CD4-positive, alpha-beta T cell treated with Interleukin-17A for 4 hours (primary cell): Measurements from ENCODE around the gene PHLPP1.
"Not testable (repeated sequence)": the region's sequence is repeated elsewhere in the genome, so short reads cannot be mapped to it uniquely, and the experiment has no call there.

Source experiments
- DNase-seq: peaks from one replicate; pipeline ENCODE4 v3.0.0-alpha.2; 2020; ENCODE audit warnings: mixed read lengths

The PHLPP1 gene

GRCh38 chr18:62776024-62776570, 60.8 kb downstream of the PHLPP1 start:
- DNase-seq, result no peak

DNA sequence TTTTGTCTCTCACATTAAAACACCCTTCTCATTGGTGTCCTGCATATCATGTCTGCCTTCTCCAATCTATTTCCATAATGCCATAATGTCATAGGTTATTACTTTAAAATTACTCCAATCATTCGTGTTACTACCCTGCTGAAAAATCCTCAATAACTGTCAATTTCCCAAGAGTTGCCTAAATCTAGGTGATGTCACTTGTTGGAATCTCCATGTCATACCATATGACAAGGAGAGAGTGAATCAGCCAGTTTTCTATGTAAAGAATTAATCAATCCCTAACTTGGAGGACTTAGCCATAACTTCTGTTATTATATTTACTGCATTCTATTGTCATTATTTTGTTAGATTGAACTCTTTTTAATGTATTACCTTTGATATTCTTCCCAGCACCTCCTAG, 62.5 kb downstream of the PHLPP1 start:
- DNase-seq, result no peak

GRCh38 chr18:62778976-62779869, 63.9 kb downstream of the PHLPP1 start:
- no peak for DNase-seq

- DNase-seq, result no peak
These were observed 65.9 kb downstream of the PHLPP1 start for GRCh38 chr18:62781262-62781661.

DNA sequence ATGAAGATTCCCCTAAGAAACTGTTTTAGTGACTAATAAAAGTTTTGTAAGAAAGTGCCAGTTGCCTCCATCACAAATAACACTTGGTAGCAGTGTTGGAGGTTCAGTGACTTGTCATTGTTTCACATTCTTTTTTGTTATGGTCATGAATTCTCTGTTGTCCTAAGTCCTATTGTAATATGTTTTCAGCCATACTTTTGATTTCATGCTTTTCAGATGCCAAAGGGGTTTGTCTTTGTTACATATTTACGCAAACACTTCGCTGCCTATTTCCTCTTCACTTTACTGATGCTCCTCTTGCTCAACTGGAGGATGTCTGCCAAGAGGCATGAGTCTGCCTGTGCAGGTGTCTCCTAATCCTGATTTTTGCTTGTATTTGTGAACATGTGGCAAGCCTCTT, 66.6 kb downstream of the PHLPP1 start:
- DNase-seq, result no peak

- DNase-seq, result no peak
These were observed 69.1 kb downstream of the PHLPP1 start for GRCh38 chr18:62784338-62784965.

GRCh38 chr18:62784966-62785413, 69.6 kb downstream of the PHLPP1 start:
- no peak for DNase-seq

- DNase-seq, result no peak
These were observed 71.3 kb downstream of the PHLPP1 start for GRCh38 chr18:62786689-62787088.

DNA sequence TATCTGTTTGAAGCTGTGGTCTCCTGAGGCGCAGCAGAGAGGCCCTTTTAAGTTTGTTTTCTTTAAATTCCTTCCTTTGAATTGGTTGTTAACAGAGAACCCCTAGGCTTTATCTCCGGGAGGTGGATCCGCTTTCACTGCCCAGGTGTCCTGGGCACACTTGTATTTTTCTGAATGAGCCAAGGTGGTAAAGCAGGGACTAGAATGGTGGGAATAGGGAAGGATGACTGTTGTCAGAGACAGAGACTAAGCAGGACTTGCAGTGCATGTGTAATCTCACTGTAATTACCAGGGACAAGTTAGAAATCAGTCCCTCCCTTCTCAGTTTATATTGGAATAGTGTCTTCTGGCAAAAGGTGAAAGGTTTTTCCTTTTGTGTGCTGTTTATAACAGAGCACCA, 72.8 kb downstream of the PHLPP1 start:
- no peak for DNase-seq

DNA sequence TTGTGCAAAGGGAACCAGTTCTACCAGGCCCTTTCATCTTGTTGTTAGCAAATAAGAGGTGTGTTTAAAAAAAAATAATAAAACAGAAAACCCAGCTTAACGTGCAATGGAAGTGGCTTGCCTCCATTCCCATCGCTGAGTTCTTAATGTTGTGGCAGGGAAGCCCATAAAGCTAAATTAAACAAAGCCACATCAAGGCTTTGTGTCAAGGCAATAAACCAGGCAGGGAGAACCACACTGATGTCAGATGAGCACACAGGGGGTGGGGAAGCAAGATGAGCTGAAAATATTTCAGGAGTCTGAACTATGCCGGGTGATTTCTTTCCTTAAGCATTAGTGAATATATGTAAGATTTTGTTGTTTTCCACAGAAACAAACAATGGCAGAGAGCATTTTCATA, 73.5 kb downstream of the PHLPP1 start:
- DNase-seq, result no peak

- no peak for DNase-seq
These were observed 75.8 kb downstream of the PHLPP1 start for GRCh38 chr18:62790871-62791772.

GRCh38 chr18:62792016-62792415, 76.7 kb downstream of the PHLPP1 start:
- DNase-seq, result no peak

DNA sequence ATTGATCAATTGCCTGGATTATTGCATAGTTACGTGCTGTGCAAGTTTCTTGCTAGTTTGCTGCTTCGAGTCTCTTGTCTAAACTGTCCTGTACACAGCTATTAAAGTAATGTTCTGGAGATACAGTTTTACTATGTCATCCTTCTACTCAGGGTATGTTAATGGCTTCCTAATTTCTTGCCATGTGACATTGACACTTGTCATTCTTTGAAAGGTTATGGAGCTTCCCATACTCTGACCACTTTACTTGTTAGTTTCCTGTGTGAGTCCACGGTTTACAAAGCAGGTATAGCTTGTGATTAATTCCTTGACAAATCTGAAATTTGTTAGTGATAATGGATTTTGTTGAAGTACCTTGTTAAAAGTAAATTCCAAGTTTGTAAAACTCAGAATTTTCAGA, 80.5 kb downstream of the PHLPP1 start:
- DNase-seq, result no peak

DNA sequence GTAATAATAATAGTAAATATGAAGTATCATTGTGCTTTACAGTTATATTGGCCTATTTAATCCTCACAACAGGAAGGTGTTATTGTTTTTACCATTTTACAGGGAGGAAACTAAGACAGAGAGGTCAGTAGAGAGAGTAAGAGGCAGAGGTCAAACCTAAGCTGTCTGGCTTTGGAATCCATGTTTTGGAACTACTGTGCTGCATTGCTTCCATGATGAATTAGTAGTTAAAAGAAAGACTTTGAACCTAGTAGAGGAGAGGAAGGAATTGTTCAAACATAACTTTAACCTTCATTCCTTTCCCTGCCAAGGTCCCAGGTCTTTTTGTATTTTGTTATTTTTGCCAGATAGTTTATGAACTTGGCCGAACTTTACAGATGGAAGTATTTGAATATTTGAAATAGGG, 80.9 kb downstream of the PHLPP1 start:
- no peak for DNase-seq

- DNase-seq, result no peak
These were observed 82.0 kb downstream of the PHLPP1 start for GRCh38 chr18:62797329-62797728.

GRCh38 chr18:62799977-62800376, 84.6 kb downstream of the PHLPP1 start:
- DNase-seq, result no peak

DNA sequence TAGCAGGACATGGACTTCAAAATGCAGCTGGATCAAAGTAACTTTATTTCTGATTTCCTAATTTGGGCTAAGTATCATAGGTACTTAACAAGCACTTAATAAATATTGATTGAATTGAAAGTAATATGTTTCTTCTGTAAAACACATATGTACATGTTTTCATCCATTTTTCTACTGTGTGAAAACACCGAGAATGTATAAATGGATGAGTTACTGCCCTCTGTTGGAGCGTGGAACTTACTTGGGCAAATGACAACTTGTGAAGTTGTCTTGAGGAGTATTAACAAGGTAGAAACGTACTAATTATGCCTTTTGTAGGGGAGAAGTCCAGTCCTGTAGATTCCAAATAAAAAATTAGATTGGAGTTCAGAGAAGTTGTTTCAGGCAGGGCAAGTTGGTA, 87.2 kb downstream of the PHLPP1 start:
- DNase-seq, result no peak

GRCh38 chr18:62807396-62807795, 92.1 kb downstream of the PHLPP1 start:
- no peak for DNase-seq

- DNase-seq, result no peak
These were observed 92.8 kb downstream of the PHLPP1 start for GRCh38 chr18:62808123-62808522.

GRCh38 chr18:62809445-62809844, 94.1 kb downstream of the PHLPP1 start:
- not testable (repeated sequence) for DNase-seq

GRCh38 chr18:62809900-62810299, 94.6 kb downstream of the PHLPP1 start:
- DNase-seq, result no peak

DNA sequence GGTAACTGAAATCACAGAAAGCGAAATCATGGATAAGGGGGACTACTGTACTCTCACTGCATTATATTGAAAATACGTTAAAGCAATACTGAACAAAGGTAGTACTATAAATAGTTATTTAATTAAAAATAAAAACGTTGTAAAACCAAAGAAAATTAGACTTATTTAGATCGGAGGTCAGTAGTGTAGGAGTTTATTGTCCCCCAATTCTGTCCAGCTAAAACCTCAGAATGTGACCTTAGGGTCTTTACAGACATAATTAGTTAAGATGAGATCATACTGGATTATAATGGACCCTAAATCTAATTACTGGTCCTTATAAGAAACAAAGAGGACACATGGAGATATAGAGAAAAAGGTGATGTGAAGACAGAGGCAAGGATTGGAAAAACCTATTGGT, 95.3 kb downstream of the PHLPP1 start:
- no peak for DNase-seq

GRCh38 chr18:62811674-62812073, 96.3 kb downstream of the PHLPP1 start:
- no peak for DNase-seq
